Measurements from ENCODE around the gene OR10K1. TPM values are rescaled to one million over a fixed set of nuclear protein-coding genes. Genes with fewer than 3 reads are reported as not detected.
"Not testable (repeated sequence)": the region's sequence is repeated elsewhere in the genome, so short reads cannot be mapped to it uniquely, and the experiment has no call there.

Gene OR10K1
- not detected in 2 replicates for total RNA-seq

DNA sequence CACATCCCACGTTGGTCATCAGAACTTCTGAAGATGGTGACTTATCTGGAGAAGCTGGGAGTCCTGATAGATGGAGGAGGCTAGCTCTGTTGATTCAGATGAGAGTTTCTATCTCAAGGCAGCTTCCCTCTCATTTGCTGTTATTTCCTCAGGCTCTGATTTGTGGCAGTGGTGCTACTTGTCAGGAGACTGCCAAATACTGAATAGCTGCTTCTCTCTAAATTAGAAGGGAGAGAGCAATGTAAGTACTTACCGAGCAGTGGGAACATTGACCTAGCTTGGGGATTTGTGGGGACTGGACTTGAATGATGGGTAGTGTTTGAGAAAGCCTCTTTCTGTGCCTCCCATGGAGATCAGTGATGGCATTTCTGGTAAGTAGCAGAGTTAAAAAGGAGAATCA lies at the start of gene OR10K1:
OR10K1 (plus strand) TSS at position 301 of the 400 bp plus-strand sequence. CDS start 3,728 bp downstream, outside the sequence.
- H3K27me3 ChIP-seq (ENCODE audit: control insufficient read depth, insufficient read depth, low read length): no peaks in the 10 kb centered on the region
- TF ChIP-seq, protein P1, sequence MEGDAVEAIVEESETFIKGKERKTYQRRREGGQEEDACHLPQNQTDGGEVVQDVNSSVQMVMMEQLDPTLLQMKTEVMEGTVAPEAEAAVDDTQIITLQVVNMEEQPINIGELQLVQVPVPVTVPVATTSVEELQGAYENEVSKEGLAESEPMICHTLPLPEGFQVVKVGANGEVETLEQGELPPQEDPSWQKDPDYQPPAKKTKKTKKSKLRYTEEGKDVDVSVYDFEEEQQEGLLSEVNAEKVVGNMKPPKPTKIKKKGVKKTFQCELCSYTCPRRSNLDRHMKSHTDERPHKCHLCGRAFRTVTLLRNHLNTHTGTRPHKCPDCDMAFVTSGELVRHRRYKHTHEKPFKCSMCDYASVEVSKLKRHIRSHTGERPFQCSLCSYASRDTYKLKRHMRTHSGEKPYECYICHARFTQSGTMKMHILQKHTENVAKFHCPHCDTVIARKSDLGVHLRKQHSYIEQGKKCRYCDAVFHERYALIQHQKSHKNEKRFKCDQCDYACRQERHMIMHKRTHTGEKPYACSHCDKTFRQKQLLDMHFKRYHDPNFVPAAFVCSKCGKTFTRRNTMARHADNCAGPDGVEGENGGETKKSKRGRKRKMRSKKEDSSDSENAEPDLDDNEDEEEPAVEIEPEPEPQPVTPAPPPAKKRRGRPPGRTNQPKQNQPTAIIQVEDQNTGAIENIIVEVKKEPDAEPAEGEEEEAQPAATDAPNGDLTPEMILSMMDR (IDR thresholded peaks at IDR 0.05; ENCODE audit: insufficient read depth, low read length, severe bottlenecking): no peak
- DNase-seq (ENCODE audit: low read depth) (no peak), FAIRE-seq (no peak)
- H3K36me3 ChIP-seq (ENCODE audit: control insufficient read depth, insufficient read depth, low read length): no peaks in the 10 kb centered on the region
- no peak within 1 kb of the TSS for H3K4me3 ChIP-seq (ENCODE audit: low read depth, low read length)

DNA sequence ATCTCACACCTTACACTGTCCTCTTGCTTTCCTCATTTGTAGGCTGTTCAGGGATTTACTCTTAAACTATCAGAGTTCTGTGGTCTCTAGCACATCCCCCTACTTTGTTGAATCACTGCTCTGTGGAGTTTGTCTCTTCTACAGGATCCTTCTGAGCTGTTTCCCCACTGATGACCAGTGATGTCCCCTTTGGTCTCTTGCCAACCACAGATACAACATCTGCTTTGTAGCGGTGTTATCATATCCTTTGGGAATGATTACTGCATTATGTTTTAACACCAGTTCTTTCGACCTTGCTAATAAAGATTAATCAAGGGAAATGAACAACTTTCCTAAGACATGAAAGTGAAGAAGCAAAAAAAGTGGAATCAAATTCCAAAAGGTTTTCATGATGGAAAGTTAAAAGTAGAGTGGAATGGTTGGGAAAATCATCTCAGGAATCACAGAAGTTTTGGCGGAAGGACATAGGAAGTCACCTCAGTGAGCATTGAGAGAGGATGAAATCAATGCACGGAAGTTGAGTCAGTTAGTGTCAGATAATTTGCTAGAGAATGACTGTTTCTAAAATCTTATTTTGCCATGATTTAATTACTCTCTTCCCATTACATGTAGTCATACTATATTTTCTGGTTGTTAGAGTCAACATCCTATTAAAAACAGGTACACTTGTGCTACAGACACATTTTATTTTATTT lies 46.8 kb upstream of the OR10K1 start:
- TF ChIP-seq, protein P1 (IDR thresholded peaks at IDR 0.05; ENCODE audit: insufficient read depth, low read length, severe bottlenecking): no peak
- H3K4me3 ChIP-seq (ENCODE audit: low read depth, low read length): no peak overlapping the region
- H3K36me3 ChIP-seq (ENCODE audit: control insufficient read depth, insufficient read depth, low read length): no peaks in the 10 kb centered on the region
- FAIRE-seq (peak; percentile 28), DNase-seq (ENCODE audit: low read depth) (no peak)
- no peaks in the 10 kb centered on the region for H3K27me3 ChIP-seq (ENCODE audit: control insufficient read depth, insufficient read depth, low read length)

DNA sequence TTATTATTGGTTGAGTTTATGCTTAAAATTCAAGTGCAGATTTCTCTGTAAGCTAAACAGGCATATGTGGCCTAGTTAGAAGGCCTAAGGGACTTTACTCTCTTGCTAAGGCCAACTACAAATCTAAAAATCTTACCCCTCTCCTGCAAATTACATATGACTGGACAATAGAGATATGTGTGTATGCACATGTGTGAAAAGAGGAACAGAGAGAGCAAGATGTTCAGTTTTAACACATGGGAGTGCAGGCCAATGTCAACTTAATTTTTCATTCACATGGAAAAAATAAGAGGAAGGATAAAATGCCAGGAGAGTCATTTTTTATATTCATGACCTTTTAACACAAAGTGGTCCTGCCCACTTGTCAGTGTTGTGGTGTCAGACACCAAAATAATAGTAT lies 44.0 kb upstream of the OR10K1 start:
- DNase-seq (ENCODE audit: low read depth) (no peak), FAIRE-seq (no peak)
- H3K36me3 ChIP-seq (ENCODE audit: control insufficient read depth, insufficient read depth, low read length): no peaks in the 10 kb centered on the region
- H3K4me3 ChIP-seq (ENCODE audit: low read depth, low read length): no peak overlapping the region
- TF ChIP-seq, protein P1 (IDR thresholded peaks at IDR 0.05; ENCODE audit: insufficient read depth, low read length, severe bottlenecking): no peak
- no peaks in the 10 kb centered on the region for H3K27me3 ChIP-seq (ENCODE audit: control insufficient read depth, insufficient read depth, low read length)

- no peak for FAIRE-seq
Measured at GRCh38 chr1:158422212-158422611, 39.4 kb upstream of the OR10K1 start.

DNA sequence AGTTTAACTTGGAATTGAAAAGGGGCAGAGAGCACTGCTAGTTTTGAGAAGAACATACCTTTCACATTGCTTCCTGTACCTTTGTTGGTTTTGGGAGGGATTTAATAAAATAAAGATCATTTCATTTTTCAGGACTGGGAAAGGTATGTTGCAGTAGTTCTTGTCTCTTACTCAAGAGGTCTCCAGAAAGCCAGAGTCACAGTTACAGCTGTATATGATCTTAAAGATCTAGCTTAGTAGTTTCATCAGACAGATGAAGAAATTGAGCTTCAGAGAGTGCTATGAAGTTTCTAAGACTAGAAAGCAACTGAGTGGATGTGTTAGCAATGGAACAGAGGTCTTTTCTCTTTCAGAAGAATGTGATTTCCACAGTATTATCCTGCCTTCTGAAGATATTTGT lies 36.6 kb upstream of the OR10K1 start:
- TF ChIP-seq, protein P1 (IDR thresholded peaks at IDR 0.05; ENCODE audit: insufficient read depth, low read length, severe bottlenecking): no peak
- FAIRE-seq (no peak), DNase-seq (ENCODE audit: low read depth) (no peak)
- no peaks in the 10 kb centered on the region for H3K36me3 ChIP-seq (ENCODE audit: control insufficient read depth, insufficient read depth, low read length)
- H3K4me3 ChIP-seq (ENCODE audit: low read depth, low read length): no peak overlapping the region
- H3K27me3 ChIP-seq (ENCODE audit: control insufficient read depth, insufficient read depth, low read length): no peaks in the 10 kb centered on the region

More at GRCh38 chr1:158422212-158422611, 39.4 kb upstream of the OR10K1 start:
- no peak for DNase-seq (ENCODE audit: low read depth)
- TF ChIP-seq, protein P1 (IDR thresholded peaks at IDR 0.05; ENCODE audit: insufficient read depth, low read length, severe bottlenecking): no peak
- H3K27me3 ChIP-seq (ENCODE audit: control insufficient read depth, insufficient read depth, low read length): no peaks in the 10 kb centered on the region
- H3K4me3 ChIP-seq (ENCODE audit: low read depth, low read length): no peak overlapping the region
- no peaks in the 10 kb centered on the region for H3K36me3 ChIP-seq (ENCODE audit: control insufficient read depth, insufficient read depth, low read length)

- H3K36me3 ChIP-seq (ENCODE audit: control insufficient read depth, insufficient read depth, low read length): no peaks in the 10 kb centered on the region
- DNase-seq (ENCODE audit: low read depth): no peak
- no peak for FAIRE-seq
- TF ChIP-seq, protein P1 (IDR thresholded peaks at IDR 0.05; ENCODE audit: insufficient read depth, low read length, severe bottlenecking): no peak
- no peak within 1 kb of the TSS for H3K4me3 ChIP-seq (ENCODE audit: low read depth, low read length)
- H3K27me3 ChIP-seq (ENCODE audit: control insufficient read depth, insufficient read depth, low read length): no peaks in the 10 kb centered on the region
Measured at GRCh38 chr1:158426137-158426536, 35.5 kb upstream of the OR10K1 start, which contains the start of gene OR10K2. Gene OR10K2 (minus strand): TSS chr1:158426237. CDS start chr1:158420866, 5,371 bp downstream.

GRCh38 chr1:158430163-158430562 lies 31.5 kb upstream of the OR10K1 start:
- H3K4me3 ChIP-seq (ENCODE audit: low read depth, low read length); FAIRE-seq; H3K27me3 ChIP-seq (ENCODE audit: control insufficient read depth, insufficient read depth, low read length); H3K36me3 ChIP-seq (ENCODE audit: control insufficient read depth, insufficient read depth, low read length); DNase-seq (ENCODE audit: low read depth): not testable (repeated sequence)
